GM10248 (cell line): ENCODE measurements around the gene CEP68.
A peak's percentile ranks its signal among the peaks of the same experiment; 100 is the strongest.

Experiments used
- CTCF ChIA-PET: fragments of 300-600 bp; sonication (Branson Sonifier 250); formaldehyde crosslinking; extraction: SDS; loops from one replicate; lab custom pipeline; 2021; ENCODE audit warnings: antibody characterized with exemption; lab: Yijun Ruan, JAX
- POLR2A ChIA-PET: fragments of 350-650 bp; sonication (Branson Sonifier 250); formaldehyde crosslinking; extraction: SDS; loops from one replicate; lab custom pipeline; 2020; ENCODE audit warnings: antibody characterized with exemption; lab: Yijun Ruan, JAX
- DNase-seq: peaks from one replicate; pipeline ENCODE4 v3.0.0; 2012; ENCODE audit errors: extremely low spot score
- TF ChIP-seq, protein P1 (sequence below): IDR thresholded peaks from 2 replicates; pipeline ENCODE4 v1.5.1; 2012; ENCODE audit warnings: mild to moderate bottlenecking, low read depth; ENCODE audit errors: extremely low read depth, missing control alignments, control extremely low read depth

The CEP68 gene

DNA sequence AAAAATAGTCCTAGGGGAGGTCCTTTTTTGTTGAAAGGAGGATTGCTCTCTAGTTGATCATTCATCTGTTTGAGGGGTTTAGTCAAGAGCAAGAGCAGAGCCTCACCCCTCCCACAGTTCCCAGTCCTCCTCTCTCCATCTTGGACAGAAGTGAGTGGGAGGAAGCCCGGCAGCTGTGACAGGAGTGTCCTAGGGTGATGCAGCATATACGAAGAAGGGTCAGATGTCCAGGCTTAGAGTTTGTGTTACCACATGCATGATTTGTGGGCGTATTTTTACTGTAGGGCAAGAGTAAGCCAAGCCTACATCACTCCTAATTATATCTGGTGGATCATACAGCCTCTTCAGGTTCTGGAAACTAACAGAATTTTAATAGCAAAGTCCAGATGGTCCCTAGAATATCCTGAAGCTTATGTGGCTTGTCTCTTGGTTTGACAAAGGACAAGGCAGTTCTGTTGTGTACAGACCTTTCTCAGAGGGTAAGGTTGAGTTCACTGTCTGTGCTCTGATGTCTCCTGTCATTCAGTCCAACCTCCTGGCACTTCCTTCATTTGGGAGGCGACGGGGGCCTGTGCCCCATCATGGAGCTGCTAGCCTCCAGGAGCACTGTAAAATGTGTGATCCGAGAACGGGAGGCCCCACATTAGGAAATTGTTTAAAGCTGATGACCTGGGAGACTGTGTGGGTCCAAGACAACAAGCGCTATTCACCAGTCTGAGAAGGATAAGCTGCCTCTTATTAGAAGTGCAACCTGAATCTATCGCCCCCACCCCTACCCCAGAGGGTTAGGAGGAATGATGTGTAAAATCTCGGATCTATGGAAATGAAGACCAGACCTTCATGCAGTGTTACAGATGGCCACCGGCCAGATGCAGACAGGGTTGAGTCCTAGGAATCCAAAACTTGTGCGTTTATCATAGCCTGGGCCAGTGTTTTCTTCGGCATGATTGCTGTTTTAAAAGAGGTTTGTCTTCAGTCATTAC lies 6.9 kb downstream of the CEP68 start:
- DNase-seq: no peak
- ChIA-PET CTCF (interaction anchor here (0.8 to 3.5 kb wide), 14 partner anchors 7 to 511 kb away, joined by 3 to 41 read pairs (median 8); partner anchors contain the start of genes CEP68 and RAB1A), POLR2A (no interaction called here)
- TF ChIP-seq, protein P1, sequence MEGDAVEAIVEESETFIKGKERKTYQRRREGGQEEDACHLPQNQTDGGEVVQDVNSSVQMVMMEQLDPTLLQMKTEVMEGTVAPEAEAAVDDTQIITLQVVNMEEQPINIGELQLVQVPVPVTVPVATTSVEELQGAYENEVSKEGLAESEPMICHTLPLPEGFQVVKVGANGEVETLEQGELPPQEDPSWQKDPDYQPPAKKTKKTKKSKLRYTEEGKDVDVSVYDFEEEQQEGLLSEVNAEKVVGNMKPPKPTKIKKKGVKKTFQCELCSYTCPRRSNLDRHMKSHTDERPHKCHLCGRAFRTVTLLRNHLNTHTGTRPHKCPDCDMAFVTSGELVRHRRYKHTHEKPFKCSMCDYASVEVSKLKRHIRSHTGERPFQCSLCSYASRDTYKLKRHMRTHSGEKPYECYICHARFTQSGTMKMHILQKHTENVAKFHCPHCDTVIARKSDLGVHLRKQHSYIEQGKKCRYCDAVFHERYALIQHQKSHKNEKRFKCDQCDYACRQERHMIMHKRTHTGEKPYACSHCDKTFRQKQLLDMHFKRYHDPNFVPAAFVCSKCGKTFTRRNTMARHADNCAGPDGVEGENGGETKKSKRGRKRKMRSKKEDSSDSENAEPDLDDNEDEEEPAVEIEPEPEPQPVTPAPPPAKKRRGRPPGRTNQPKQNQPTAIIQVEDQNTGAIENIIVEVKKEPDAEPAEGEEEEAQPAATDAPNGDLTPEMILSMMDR: no peak

DNA sequence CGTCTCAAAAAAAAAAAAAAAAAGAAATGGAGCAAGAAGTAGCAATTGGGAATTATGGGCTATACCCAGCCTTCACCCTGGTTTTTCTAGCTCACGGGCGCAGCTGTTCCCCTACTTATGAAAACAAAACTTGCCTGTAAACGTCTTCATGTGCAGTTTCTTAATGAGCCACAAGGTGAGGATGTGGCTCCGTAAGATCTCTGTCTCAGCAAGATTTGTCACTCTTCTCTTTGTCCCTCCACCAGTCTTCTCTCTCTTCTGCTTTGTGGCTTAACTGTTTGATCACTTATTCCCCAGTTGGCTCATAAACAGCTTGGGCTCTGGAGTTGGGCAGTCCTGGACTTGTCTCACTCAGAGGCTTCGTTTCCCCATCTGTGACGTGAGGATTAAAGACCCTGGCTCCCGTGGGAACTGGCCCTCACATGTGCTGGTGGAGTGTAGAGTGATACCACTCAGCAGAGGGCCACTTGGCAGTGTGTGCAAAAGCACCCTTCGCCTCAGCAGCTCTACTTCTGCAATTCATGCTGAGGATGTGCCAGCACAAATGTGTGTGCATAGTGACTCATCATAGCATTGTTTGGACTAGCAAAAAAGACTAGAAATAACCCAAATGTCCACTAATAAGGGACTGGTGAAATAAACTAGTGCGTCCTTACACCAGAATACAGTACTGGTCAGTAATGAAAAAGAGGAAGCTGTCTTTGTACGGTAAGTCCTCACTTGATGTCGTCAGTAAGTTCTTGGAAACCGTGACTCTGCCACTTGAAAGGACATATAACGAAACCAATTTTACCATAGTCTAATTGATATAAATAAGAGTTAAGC lies 8.7 kb downstream of the CEP68 start:
- TF ChIP-seq, protein P1: peak; percentile 85
- CTCF ChIA-PET: interaction anchor here (0.7 to 3.5 kb wide), 60 partner anchors 9 to 737 kb away, joined by 3 to 41 read pairs (median 4); partner anchors contain the start of genes ACTR2, CEP68 and RAB1A
- DNase-seq: peak; percentile 75

DNA sequence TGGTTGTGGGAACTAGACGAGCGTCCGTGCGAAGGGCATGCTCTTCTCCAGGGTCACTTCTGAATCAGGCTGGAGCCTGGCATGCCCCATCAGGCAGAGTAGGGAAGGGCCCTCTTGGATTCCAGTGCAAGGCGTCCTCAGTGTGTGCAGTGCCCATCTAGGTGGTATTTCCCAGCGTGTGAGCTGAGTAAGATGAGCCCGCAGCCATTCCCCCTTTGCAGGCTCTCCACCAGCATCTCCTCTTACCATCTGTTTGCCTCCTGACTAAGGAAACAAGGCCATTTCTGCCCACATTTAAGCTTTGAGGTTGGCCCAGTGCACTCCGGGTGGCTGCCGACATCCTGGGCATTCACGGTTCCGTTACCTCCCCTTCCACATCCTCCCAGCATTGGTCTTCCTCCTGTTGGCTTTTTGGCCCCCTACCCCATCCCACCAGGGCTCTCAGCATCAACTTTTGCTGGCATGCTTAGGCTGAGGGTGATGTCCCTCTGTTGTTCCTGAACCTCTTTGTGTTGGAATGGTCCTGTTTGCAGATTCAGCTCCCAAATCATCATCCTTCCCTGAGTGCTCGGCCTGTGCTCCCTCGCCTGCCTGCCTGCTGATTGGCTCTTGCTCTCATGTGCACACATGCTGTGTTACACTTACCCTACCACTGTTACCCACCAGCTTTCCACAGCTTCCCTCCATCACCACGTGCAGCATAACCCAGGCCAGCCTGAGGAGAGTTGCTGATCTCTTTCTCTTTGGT lies 11.8 kb downstream of the CEP68 start:
- ChIA-PET CTCF (interaction anchor here (1.1 to 2.3 kb wide), 6 partner anchors 10 to 119 kb away, joined by 3 to 7 read pairs (median 4); no protein-coding TSS in a partner anchor), POLR2A (no interaction called here)
- TF ChIP-seq, protein P1: no peak
- DNase-seq: no peak

More for the DNA sequence above, 8.7 kb downstream of the CEP68 start:
- POLR2A ChIA-PET: interaction anchor here (0.5 to 1.7 kb wide), 6 partner anchors 9 to 163 kb away, joined by 3 to 17 read pairs (median 4); partner anchors contain the start of genes ACTR2 and CEP68

DNA sequence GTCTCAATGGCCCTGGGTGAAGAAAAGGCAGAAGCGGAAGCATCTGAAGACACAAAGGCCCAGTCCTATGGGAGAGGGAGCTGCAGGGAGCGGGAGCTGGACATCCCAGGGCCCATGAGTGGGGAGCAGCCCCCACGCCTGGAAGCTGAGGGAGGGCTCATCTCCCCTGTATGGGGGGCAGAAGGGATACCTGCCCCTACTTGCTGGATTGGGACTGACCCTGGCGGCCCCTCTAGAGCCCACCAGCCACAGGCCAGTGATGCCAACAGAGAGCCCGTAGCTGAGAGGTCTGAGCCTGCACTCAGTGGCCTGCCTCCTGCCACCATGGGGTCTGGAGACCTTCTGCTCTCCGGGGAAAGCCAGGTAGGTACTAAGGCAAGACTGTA lies 13.2 kb downstream of the CEP68 start:
- no peak for DNase-seq
- POLR2A ChIA-PET: no interaction called here
- TF ChIP-seq, protein P1: no peak
- CTCF ChIA-PET: interaction anchor here (1.5 to 2.9 kb wide), 2 partner anchors 65 to 118 kb away, joined by 3 to 13 read pairs; no protein-coding TSS in a partner anchor

DNA sequence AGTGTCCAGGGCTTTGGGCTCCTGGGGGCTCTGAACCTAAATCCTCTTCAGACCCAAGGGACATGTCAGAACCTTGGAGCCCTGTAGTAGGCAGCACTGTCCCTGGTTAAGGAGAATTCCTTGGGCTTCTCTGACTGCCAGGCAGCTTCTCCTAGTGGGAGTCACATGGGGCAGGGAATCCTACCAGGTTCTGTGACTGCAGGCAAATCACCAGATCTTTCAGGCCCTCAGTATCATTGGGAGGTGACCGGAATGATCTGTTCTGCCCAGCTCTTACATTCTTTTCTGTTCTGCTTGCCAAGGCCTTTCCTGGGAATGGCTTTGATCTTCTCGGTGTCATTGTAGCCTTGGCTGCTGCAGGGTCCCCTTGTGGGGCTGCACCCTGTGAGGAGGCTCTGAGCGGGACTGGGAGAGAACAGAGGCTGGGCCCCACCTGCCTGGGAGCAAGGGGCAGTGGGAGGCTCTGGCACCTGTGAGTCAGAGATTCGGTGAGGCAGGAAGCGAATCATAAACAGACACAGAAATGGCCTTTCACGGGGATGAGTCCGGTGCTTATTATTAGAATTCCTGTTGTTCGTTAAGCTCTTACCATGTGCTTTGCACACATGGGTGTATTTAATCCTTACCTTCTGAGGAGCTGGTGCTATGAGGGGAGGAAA lies 14.1 kb downstream of the CEP68 start:
- TF ChIP-seq, protein P1: no peak
- CTCF ChIA-PET: interaction anchor here (1.2 to 2.9 kb wide), 4 partner anchors 15 to 117 kb away, joined by 3 to 13 read pairs (median 5); no protein-coding TSS in a partner anchor
- no peak for DNase-seq
- POLR2A ChIA-PET: interaction anchor here (0.7 to 1.4 kb wide), 2 partner anchors 15 to 41 kb away, joined by 3 to 5 read pairs; partner anchors contain the start of gene CEP68
